Left ventricle myocardium inferior (tissue), 1 donor: ENCODE measurements around the gene NCBP3. TPM values are rescaled to one million over a fixed set of nuclear protein-coding genes. Genes with fewer than 3 reads are reported as not detected.
A peak's percentile ranks its signal among the peaks of the same experiment; 100 is the strongest.

Experiments
- DNase-seq: peaks from one replicate; pipeline ENCODE4 v3.0.0-alpha.2; 2020
- H3K27ac ChIP-seq: fragments of 200-600 bp; replicated peaks from 2 replicates; pipeline ENCODE4 v1.8.0; 2021
- H3K27me3 ChIP-seq: fragments of 200-600 bp; 2 replicates; pipeline ENCODE4 v1.8.0; 2021; ENCODE audit warnings: low read depth
- H3K36me3 ChIP-seq: fragments of 200-600 bp; 2 replicates; pipeline ENCODE4 v1.8.0; 2021
- H3K4me1 ChIP-seq: fragments of 200-600 bp; 2 replicates; pipeline ENCODE4 v1.8.0; 2021
- H3K4me3 ChIP-seq: fragments of 200-600 bp; 2 replicates; pipeline ENCODE4 v1.8.0; 2021; ENCODE audit warnings: mild to moderate bottlenecking, moderate library complexity
- H3K9me3 ChIP-seq: fragments of 200-600 bp; replicated peaks from 2 replicates; pipeline ENCODE4 v1.8.0; 2021
- CTCF ChIP-seq: fragments of 200-600 bp; IDR thresholded peaks from 2 replicates; pipeline ENCODE4 v1.8.0; 2021; ENCODE audit warnings: antibody characterized with exemption, mild to moderate bottlenecking, borderline replicate concordance
- intact Hi-C: fragments of 100-400 bp; cut with micrococcal nuclease; formaldehyde crosslinking; loops from one replicate; pipeline ENCODE4 v1.11.0; 2022
- total RNA-seq: library from RNA; stranded (reverse); fragmentation: NEBNext Ultra II Directional; extraction: Animal tissue kit (Norgen Biotek cat#: 25700); gene quantifications from one replicate; pipeline ENCODE4 v1.2.1, GENCODE V29; 2021
- donor health status: DM: no; HTN: yes; CAD: no; lungs with severe emphysema.

The NCBP3 gene
- total RNA-seq, 1 donor from 2014 or later = 18.2 TPM

GRCh38 chr17:3870871-3871306 is 24.8 kb upstream of the NCBP3 start:
- H3K27ac ChIP-seq = peak overlapping the region; percentile 11
- H3K9me3 ChIP-seq = no peaks in the 10 kb centered on the region
- no peak for DNase-seq
- no peaks in the 10 kb centered on the region for H3K27me3 ChIP-seq
- intact Hi-C loops = no loop called here
- H3K36me3 ChIP-seq = peaks cover 20% of the 10 kb centered on the region
- H3K4me1 ChIP-seq = peaks cover 7% of the 10 kb centered on the region
- no peak overlapping the region for H3K4me3 ChIP-seq
- TF ChIP-seq CTCF = no peak

GRCh38 chr17:3867606-3868005 is 21.6 kb upstream of the NCBP3 start:
- H3K9me3 ChIP-seq = no peaks in the 10 kb centered on the region
- no peaks in the 10 kb centered on the region for H3K27me3 ChIP-seq
- H3K36me3 ChIP-seq = peaks cover 7% of the 10 kb centered on the region
- TF ChIP-seq CTCF = no peak
- H3K27ac ChIP-seq = no peak overlapping the region
- intact Hi-C loops = loop anchor here (10.0 kb wide), 1 partner anchor 137 kb away; no protein-coding TSS in a partner anchor
- no peak overlapping the region for H3K4me3 ChIP-seq
- H3K4me1 ChIP-seq = peaks cover 18% of the 10 kb centered on the region
- DNase-seq = no peak

GRCh38 chr17:3867106-3867505 is 21.1 kb upstream of the NCBP3 start:
- no peak for DNase-seq
- intact Hi-C loops = loop anchor here (10.0 kb wide), 1 partner anchor 138 kb away; no protein-coding TSS in a partner anchor
- no peaks in the 10 kb centered on the region for H3K9me3 ChIP-seq
- peaks cover 18% of the 10 kb centered on the region for H3K4me1 ChIP-seq
- TF ChIP-seq CTCF = no peak
- H3K27me3 ChIP-seq = no peaks in the 10 kb centered on the region
- no peak overlapping the region for H3K4me3 ChIP-seq
- peaks cover 2% of the 10 kb centered on the region for H3K36me3 ChIP-seq
- H3K27ac ChIP-seq = no peak overlapping the region

- TF ChIP-seq CTCF = no peak
- intact Hi-C loops = loop anchor here (10.0 kb wide), 1 partner anchor 139 kb away; no protein-coding TSS in a partner anchor
- no peak for DNase-seq
- Histone ChIP-seq H3K27me3 (no peaks in the 10 kb centered on the region), H3K4me3 (no peak overlapping the region), H3K36me3 (peaks cover 3% of the 10 kb centered on the region), H3K4me1 (peaks cover 18% of the 10 kb centered on the region), H3K9me3 (no peaks in the 10 kb centered on the region), H3K27ac (no peak overlapping the region)
These were observed 20.2 kb upstream of the NCBP3 start for GRCh38 chr17:3866276-3866675.

- Histone ChIP-seq H3K36me3 (peaks cover 11% of the 10 kb centered on the region), H3K9me3 (no peaks in the 10 kb centered on the region), H3K4me1 (peaks cover 12% of the 10 kb centered on the region), H3K27ac (no peak overlapping the region), H3K27me3 (no peaks in the 10 kb centered on the region), H3K4me3 (no peak overlapping the region)
- intact Hi-C loops = loop anchor here (10.0 kb wide), 1 partner anchor 140 kb away; no protein-coding TSS in a partner anchor
- no peak for TF ChIP-seq CTCF
- DNase-seq = no peak
These were observed 19.1 kb upstream of the NCBP3 start for GRCh38 chr17:3865176-3865575.
